Fibroblast of lung (primary cell): Measurements from ENCODE around the gene WIPF2. TPM values are rescaled to one million over a fixed set of nuclear protein-coding genes. Genes with fewer than 3 reads are reported as not detected.

Source experiments
- DNase-seq, 2 donors: peaks; one replicate each; pipeline versions ENCODE4 v3.0.0 to v3.0.0-alpha.2; 2010; ENCODE audit warnings: low read depth in 2 of 2
- H2AFZ ChIP-seq: 2 replicates; pipeline ENCODE4 v1.5.1; 2012; ENCODE audit warnings: low read length, control low read depth, inconsistent platforms
- H3K27ac ChIP-seq: 2 replicates; pipeline ENCODE4 v1.5.1; 2011; ENCODE audit warnings: low read length, control low read depth; ENCODE audit not compliant: insufficient read depth
- H3K27me3 ChIP-seq: 2 replicates; pipeline ENCODE4 v1.5.1; 2011; ENCODE audit warnings: mild to moderate bottlenecking, low read length; ENCODE audit not compliant: control insufficient read depth, insufficient read depth
- H3K36me3 ChIP-seq: 2 replicates; pipeline ENCODE4 v1.5.1; 2011; ENCODE audit warnings: low read length; ENCODE audit not compliant: control insufficient read depth, insufficient read depth
- H3K4me1 ChIP-seq: 2 replicates; pipeline ENCODE4 v1.5.1; 2011; ENCODE audit warnings: low read length; ENCODE audit not compliant: control insufficient read depth, insufficient read depth; ENCODE audit errors: extremely low read depth
- H3K4me2 ChIP-seq: 2 replicates; pipeline ENCODE4 v1.5.1; 2011; ENCODE audit warnings: low read length, control low read depth; ENCODE audit not compliant: insufficient read depth; ENCODE audit errors: extremely low read depth
- H3K4me3 ChIP-seq, 4 experiments: fragments of 200-600 bp in 1 of 4; sonication (generic) in 1 of 4; replicated peaks in 1 of 4; 2 replicates each; pipeline ENCODE4 v1.5.1; 2011 to 2016; ENCODE audit warnings: low read length in 4 of 4, low read depth in 3 of 4, mild to moderate bottlenecking in 3 of 4, control low read depth in 2 of 4, inconsistent platforms in 1 of 4, mixed read lengths in 1 of 4; ENCODE audit not compliant: insufficient read depth in 1 of 4; ENCODE audit errors: control extremely low read depth in 1 of 4
- H3K79me2 ChIP-seq: 2 replicates; pipeline ENCODE4 v1.5.1; 2012; ENCODE audit warnings: mild to moderate bottlenecking, low read length, inconsistent platforms; ENCODE audit not compliant: control insufficient read depth, insufficient read depth
- H3K9ac ChIP-seq: 2 replicates; pipeline ENCODE4 v1.5.1; 2011; ENCODE audit warnings: mild to moderate bottlenecking, low read length, control low read depth; ENCODE audit not compliant: insufficient read depth
- H3K9me3 ChIP-seq: 2 replicates; pipeline ENCODE4 v1.5.1; 2012; ENCODE audit warnings: low read depth, low read length; ENCODE audit not compliant: control insufficient read depth, insufficient read depth
- H4K20me1 ChIP-seq: 2 replicates; pipeline ENCODE4 v1.5.1; 2011; ENCODE audit warnings: low read length; ENCODE audit not compliant: control insufficient read depth, insufficient read depth; ENCODE audit errors: extremely low read depth
- CTCF ChIP-seq, 2 donors: IDR thresholded peaks in 1 of 2; conservative IDR thresholded peaks in 1 of 2; 1 replicate in 1 of 2; 2 replicates in 1 of 2; pipeline ENCODE4 v1.5.1; 2011 to 2012; ENCODE audit warnings: low read length in 2 of 2, control low read depth in 1 of 2, inconsistent platforms in 1 of 2, low read depth in 1 of 2, mild to moderate bottlenecking in 1 of 2
- EZH2 ChIP-seq: IDR thresholded peaks from 2 replicates; pipeline ENCODE4 v1.5.1; 2012; ENCODE audit warnings: low read length, control low read depth, mild to moderate bottlenecking; ENCODE audit errors: missing control alignments
- polyA plus RNA-seq, 2 donors: library from polyadenylated mRNA; depleted of rRNA in 1 of 2; stranded (reverse) in 1 of 2; unstranded in 1 of 2; fragments of >200 nt; gene quantifications; 2 replicates each; pipeline ENCODE4 v1.2.1, GENCODE V29; 2011 to 2012; ENCODE audit warnings: missing spikeins in 1 of 2
- total RNA-seq: library from RNA; depleted of rRNA; stranded (reverse); fragments of >200 nt; gene quantifications from 2 replicates; pipeline ENCODE4 v1.2.1, GENCODE V29; 2014

The WIPF2 gene
- total and polyA plus RNA-seq, 2 donors (not counting 1 experiment from before 2014, with no cell fraction given): 7.6 to 9.1 TPM

- H3K9ac ChIP-seq: no peak overlapping the region
- DNase-seq: no peak
- H3K4me3 ChIP-seq: no peak overlapping the region
Measured at GRCh38 chr17:40178021-40178601, 41.0 kb upstream of the WIPF2 start.

GRCh38 chr17:40178660-40179059 lies 40.4 kb upstream of the WIPF2 start:
- TF ChIP-seq CTCF (conservative IDR thresholded peaks at IDR 0.05 in 1 of 2, IDR thresholded peaks at IDR 0.05 in 1 of 2; ENCODE audit: low read depth in 1 of 2, low read length in 2 of 2) (no peak), EZH2 (no peak)
- H3K9ac ChIP-seq: no peak overlapping the region
- no peak overlapping the region for H3K27ac ChIP-seq
- H3K79me2 ChIP-seq: no peaks in the 10 kb centered on the region
- no peaks in the 10 kb centered on the region for H3K9me3 ChIP-seq
- no peak overlapping the region for H3K4me3 ChIP-seq
- no peaks in the 10 kb centered on the region for H3K27me3 ChIP-seq
- H2AFZ ChIP-seq: no peak overlapping the region
- H3K4me1 ChIP-seq: peaks cover 12% of the 10 kb centered on the region
- no peak for DNase-seq
- H3K4me2 ChIP-seq: no peak overlapping the region
- peaks cover 4% of the 10 kb centered on the region for H3K36me3 ChIP-seq
- no peaks in the 10 kb centered on the region for H4K20me1 ChIP-seq

More at GRCh38 chr17:40178021-40178601, 41.0 kb upstream of the WIPF2 start:
- Histone ChIP-seq H3K4me2 (no peak overlapping the region), H3K4me1 (peaks cover 12% of the 10 kb centered on the region), H3K27ac (no peak overlapping the region), H3K79me2 (no peaks in the 10 kb centered on the region), H3K27me3 (no peaks in the 10 kb centered on the region), H4K20me1 (no peaks in the 10 kb centered on the region), H3K36me3 (peaks cover 4% of the 10 kb centered on the region), H2AFZ (no peak overlapping the region), H3K9me3 (no peaks in the 10 kb centered on the region)
- TF ChIP-seq EZH2 (no peak), CTCF (conservative IDR thresholded peaks at IDR 0.05 in 1 of 2, IDR thresholded peaks at IDR 0.05 in 1 of 2; ENCODE audit: low read depth in 1 of 2, low read length in 2 of 2) (no peak)

GRCh38 chr17:40179923-40180659 lies 39.0 kb upstream of the WIPF2 start:
- DNase-seq: peak; percentile 40 to 61
- TF ChIP-seq CTCF (conservative IDR thresholded peaks at IDR 0.05 in 1 of 2, IDR thresholded peaks at IDR 0.05 in 1 of 2; ENCODE audit: low read depth in 1 of 2, low read length in 2 of 2) (no peak), EZH2 (no peak)

More at GRCh38 chr17:40179923-40180659, 39.0 kb upstream of the WIPF2 start:
- no peak overlapping the region for H2AFZ ChIP-seq
- H3K27me3 ChIP-seq: no peaks in the 10 kb centered on the region
- H3K4me1 ChIP-seq: peaks cover 12% of the 10 kb centered on the region
- H3K27ac ChIP-seq: no peak overlapping the region
- H3K4me3 ChIP-seq: no peak overlapping the region
- no peaks in the 10 kb centered on the region for H3K9me3 ChIP-seq
- no peak overlapping the region for H3K4me2 ChIP-seq
- peaks cover 4% of the 10 kb centered on the region for H3K36me3 ChIP-seq
- no peak overlapping the region for H3K9ac ChIP-seq
- H4K20me1 ChIP-seq: no peaks in the 10 kb centered on the region
- no peaks in the 10 kb centered on the region for H3K79me2 ChIP-seq
